Uterus (tissue), 4 donors: Measurements from ENCODE around the gene VPS26B. TPM values are rescaled to one million over a fixed set of nuclear protein-coding genes. Genes with fewer than 3 reads are reported as not detected.

Experiments
- DNase-seq, 2 donors: peaks; one replicate each; pipeline ENCODE4 v3.0.0-alpha.2; 2019 to 2020
- H3K27ac ChIP-seq, 2 donors: fragments of 200-600 bp; sonication (generic); 1 replicate in 1 of 2; 2 replicates in 1 of 2; pipeline ENCODE4 v1.5.1; 2016 to 2018
- H3K27me3 ChIP-seq, 2 donors: fragments of 200-600 bp; sonication (generic); one replicate each; pipeline ENCODE4 v1.5.1; 2018 to 2019; ENCODE audit warnings: control low read depth in 1 of 2
- H3K36me3 ChIP-seq, 2 donors: fragments of 200-600 bp; sonication (generic); one replicate each; pipeline ENCODE4 v1.5.1; 2019; ENCODE audit warnings: control low read depth in 1 of 2
- H3K4me1 ChIP-seq, 2 donors: fragments of 200-600 bp; sonication (generic); one replicate each; pipeline ENCODE4 v1.5.1; 2018 to 2019; ENCODE audit warnings: control low read depth in 1 of 2
- H3K4me3 ChIP-seq, 2 donors: fragments of 200-600 bp; sonication (generic); 1 replicate in 1 of 2; 2 replicates in 1 of 2; pipeline ENCODE4 v1.5.1; 2018 to 2019; ENCODE audit warnings: mild to moderate bottlenecking in 1 of 2
- H3K9me3 ChIP-seq, 2 donors: fragments of 200-600 bp; sonication (generic); one replicate each; pipeline ENCODE4 v1.5.1; 2019; ENCODE audit warnings: control low read depth in 1 of 2
- POLR2A ChIP-seq, 2 donors: fragments of 450-650 bp; IDR thresholded peaks; one replicate each; pipeline ENCODE4 v1.6.1; 2016; ENCODE audit warnings: antibody characterized with exemption in 2 of 2, mild to moderate bottlenecking in 1 of 2, moderate library complexity in 1 of 2
- intact Hi-C: fragments of 100-400 bp; cut with DNase I; formaldehyde crosslinking; loops from one replicate; pipeline ENCODE4 v1.15.1; 2023; ENCODE audit warnings: low total_unique reads
- total RNA-seq, 4 donors: library from RNA; depleted of rRNA in 3 of 4; stranded (reverse); fragments of >200 nt in 3 of 4; gene quantifications; one replicate each; pipeline versions ENCODE4 v1.1.0 to v1.2.4, GENCODE V29; 2014 to 2023
- TF ChIP-seq, protein P1 (sequence below), 4 experiments: fragments of 200-600 bp in 2 of 4; fragments of 450-650 bp in 2 of 4; sonication (generic) in 2 of 4; IDR thresholded peaks; one replicate each; pipeline ENCODE4 v1.5.1; 2016 to 2019; ENCODE audit warnings: antibody characterized with exemption in 4 of 4, mild to moderate bottlenecking in 2 of 4, moderate library complexity in 1 of 4
- donor health status: DM: yes; HTN: yes; CAD: no.

VPS26B gene
- total RNA-seq, 4 donors from 2014 or later, result 10.6 to 46.5 (median 39.8) TPM

DNA sequence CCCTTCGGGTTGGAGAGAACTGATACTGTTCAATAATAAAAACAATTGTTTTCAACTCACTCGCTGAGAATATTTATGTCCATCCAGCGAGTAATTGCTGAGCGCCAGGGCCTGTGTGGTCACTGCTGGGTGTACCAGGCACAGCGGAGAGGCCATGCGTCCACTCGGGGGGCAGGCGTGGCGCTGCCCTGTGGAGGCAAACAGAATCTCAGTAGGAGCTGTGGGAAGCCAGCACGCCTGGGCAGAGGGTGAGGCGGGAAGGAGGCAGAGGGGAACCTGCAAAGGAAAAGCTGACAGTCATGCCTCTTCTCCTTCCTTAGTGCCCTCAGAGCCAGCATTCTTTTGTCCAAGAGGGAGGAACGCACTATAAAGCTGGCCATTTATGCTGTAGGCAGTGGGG lies 63.1 kb downstream of the VPS26B start:
- no peak overlapping the region for H3K4me3 ChIP-seq
- TF ChIP-seq, protein P1, sequence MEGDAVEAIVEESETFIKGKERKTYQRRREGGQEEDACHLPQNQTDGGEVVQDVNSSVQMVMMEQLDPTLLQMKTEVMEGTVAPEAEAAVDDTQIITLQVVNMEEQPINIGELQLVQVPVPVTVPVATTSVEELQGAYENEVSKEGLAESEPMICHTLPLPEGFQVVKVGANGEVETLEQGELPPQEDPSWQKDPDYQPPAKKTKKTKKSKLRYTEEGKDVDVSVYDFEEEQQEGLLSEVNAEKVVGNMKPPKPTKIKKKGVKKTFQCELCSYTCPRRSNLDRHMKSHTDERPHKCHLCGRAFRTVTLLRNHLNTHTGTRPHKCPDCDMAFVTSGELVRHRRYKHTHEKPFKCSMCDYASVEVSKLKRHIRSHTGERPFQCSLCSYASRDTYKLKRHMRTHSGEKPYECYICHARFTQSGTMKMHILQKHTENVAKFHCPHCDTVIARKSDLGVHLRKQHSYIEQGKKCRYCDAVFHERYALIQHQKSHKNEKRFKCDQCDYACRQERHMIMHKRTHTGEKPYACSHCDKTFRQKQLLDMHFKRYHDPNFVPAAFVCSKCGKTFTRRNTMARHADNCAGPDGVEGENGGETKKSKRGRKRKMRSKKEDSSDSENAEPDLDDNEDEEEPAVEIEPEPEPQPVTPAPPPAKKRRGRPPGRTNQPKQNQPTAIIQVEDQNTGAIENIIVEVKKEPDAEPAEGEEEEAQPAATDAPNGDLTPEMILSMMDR (IDR thresholded peaks at IDR 0.05), result no peak
- no peak for TF ChIP-seq POLR2A (IDR thresholded peaks at IDR 0.05)
- DNase-seq, result no peak
- no peak overlapping the region for H3K27ac ChIP-seq
- H3K4me1 ChIP-seq, result no peaks in the 10 kb centered on the region
- no peaks in the 10 kb centered on the region for H3K27me3 ChIP-seq
- no peaks in the 10 kb centered on the region for H3K36me3 ChIP-seq
- H3K9me3 ChIP-seq, result no peaks in the 10 kb centered on the region
- intact Hi-C loops, result no loop called here

DNA sequence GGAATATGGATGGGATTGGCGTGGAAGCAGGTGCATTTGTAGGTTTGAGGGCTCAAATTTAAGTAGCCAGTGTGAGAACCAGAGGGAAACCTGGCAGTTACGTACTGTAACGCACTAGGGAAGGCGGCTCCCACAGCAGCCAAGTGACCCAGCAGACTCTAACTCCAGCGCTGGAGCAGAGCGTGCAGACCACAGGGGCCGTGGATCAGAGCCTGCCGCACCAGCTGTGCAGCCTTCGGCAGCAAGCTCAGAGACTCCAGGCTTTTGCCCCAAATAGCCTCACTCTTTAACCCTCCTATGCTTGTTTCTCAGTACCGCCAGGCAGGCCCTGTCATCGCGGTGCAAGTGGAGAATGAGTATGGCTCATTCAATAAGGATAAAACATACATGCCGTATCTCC lies 64.0 kb downstream of the VPS26B start:
- Histone ChIP-seq H3K4me3 (no peak overlapping the region), H3K36me3 (no peaks in the 10 kb centered on the region), H3K27me3 (no peaks in the 10 kb centered on the region), H3K27ac (no peak overlapping the region), H3K9me3 (no peaks in the 10 kb centered on the region), H3K4me1 (no peaks in the 10 kb centered on the region)
- TF ChIP-seq POLR2A (IDR thresholded peaks at IDR 0.05), result no peak
- DNase-seq, result no peak
- intact Hi-C loops, result no loop called here

DNA sequence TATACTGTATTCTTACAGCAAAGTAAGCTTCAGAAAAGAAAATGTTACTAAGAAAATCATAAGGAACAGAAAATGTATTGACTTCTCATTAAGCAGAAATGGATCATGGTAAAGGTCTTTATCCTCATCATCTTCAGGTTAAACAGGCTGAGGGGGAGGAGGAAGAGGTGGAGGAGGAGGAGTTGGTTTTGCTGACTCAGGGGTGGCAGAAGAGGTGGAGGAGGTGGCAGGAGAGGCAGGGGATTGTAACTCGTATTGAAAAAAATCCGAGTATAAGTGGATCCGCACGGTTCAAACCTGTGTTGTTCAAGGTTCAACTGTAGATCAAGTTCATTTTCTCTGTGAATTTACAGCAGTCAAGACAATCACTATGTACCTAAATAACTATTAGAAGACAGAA lies 64.7 kb downstream of the VPS26B start:
- H3K4me1 ChIP-seq, result no peaks in the 10 kb centered on the region
- TF ChIP-seq, protein P1 (IDR thresholded peaks at IDR 0.05), result no peak
- no peak for TF ChIP-seq POLR2A (IDR thresholded peaks at IDR 0.05)
- H3K9me3 ChIP-seq, result no peaks in the 10 kb centered on the region
- H3K27me3 ChIP-seq, result no peaks in the 10 kb centered on the region
- intact Hi-C loops, result no loop called here
- no peak for DNase-seq
- H3K4me3 ChIP-seq, result no peak overlapping the region
- H3K27ac ChIP-seq, result no peak overlapping the region
- H3K36me3 ChIP-seq, result no peaks in the 10 kb centered on the region

DNA sequence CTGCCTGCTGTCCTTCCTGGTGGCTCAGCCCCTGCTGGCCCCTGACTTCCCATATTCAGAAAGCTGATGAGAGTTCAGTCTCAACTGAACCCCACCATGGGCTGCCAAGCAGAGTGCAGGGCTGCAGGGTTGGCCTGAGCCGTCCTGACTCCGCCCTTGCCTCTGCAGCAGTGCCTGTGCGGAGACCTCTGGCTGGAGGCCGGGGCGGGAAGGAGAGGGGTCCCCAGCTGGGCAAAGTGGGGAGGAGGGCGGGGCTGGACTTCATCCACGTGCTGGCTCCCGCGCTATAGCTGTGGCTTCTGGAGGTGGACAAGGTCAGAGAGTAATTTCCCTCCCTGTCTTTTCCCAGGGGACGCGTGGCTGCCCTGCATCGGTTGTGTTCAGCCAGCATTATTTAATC lies 65.3 kb downstream of the VPS26B start:
- H3K4me3 ChIP-seq, result no peak overlapping the region
- TF ChIP-seq, protein P1 (IDR thresholded peaks at IDR 0.05), result no peak
- no peak for TF ChIP-seq POLR2A (IDR thresholded peaks at IDR 0.05)
- intact Hi-C loops, result no loop called here
- no peak overlapping the region for H3K27ac ChIP-seq
- H3K36me3 ChIP-seq, result no peaks in the 10 kb centered on the region
- H3K9me3 ChIP-seq, result no peaks in the 10 kb centered on the region
- H3K4me1 ChIP-seq, result no peaks in the 10 kb centered on the region
- no peak for DNase-seq
- H3K27me3 ChIP-seq, result no peaks in the 10 kb centered on the region

DNA sequence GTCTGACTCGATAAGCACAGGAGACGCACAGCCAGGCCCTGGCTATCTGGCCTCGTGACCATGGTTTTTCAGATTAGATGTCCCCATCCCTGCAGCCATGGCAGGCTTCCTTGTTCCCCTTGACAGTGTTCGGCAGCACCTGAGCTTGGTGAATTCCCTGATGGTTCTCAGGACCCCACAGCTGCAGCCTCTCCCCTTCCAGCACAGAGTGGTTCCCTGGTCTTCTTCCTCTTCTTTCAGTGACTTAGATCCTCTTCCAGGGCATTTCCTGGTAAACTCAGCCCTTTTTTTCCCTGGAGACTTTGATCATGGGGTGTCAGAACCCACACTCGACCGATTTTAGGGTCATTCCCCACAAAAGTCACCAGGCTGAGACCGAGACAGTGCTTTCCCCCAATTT lies 66.2 kb downstream of the VPS26B start:
- H3K4me3 ChIP-seq, result no peak overlapping the region
- no peaks in the 10 kb centered on the region for H3K36me3 ChIP-seq
- intact Hi-C loops, result no loop called here
- H3K27ac ChIP-seq, result no peak overlapping the region
- H3K4me1 ChIP-seq, result no peaks in the 10 kb centered on the region
- H3K9me3 ChIP-seq, result no peaks in the 10 kb centered on the region
- no peaks in the 10 kb centered on the region for H3K27me3 ChIP-seq
- DNase-seq, result no peak
- TF ChIP-seq POLR2A (IDR thresholded peaks at IDR 0.05), result no peak
- TF ChIP-seq, protein P1 (IDR thresholded peaks at IDR 0.05), result no peak

DNA sequence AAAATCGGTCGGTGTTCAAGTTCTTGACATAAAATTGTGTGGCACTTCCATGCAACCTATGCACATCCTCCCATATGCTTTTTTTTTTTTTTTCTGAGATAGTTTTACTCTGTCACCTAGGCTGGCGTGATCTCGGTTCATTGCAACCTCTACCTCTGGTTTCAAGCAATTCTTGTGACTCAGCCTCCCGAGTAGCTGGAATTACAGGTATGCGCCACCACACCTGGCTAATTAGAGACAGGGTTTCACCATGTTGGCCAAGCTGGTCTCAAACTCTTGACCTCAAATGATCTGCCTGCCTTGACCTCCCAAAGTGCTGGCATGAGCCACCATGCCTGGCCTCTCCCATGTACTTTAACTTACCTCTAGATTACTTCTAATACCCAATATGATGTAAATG lies 66.7 kb downstream of the VPS26B start:
- H3K36me3 ChIP-seq, result no peaks in the 10 kb centered on the region
- intact Hi-C loops, result no loop called here
- no peak for DNase-seq
- no peaks in the 10 kb centered on the region for H3K27me3 ChIP-seq
- H3K4me3 ChIP-seq, result no peak overlapping the region
- H3K9me3 ChIP-seq, result no peaks in the 10 kb centered on the region
- no peak for TF ChIP-seq POLR2A (IDR thresholded peaks at IDR 0.05)
- TF ChIP-seq, protein P1 (IDR thresholded peaks at IDR 0.05), result no peak
- no peak overlapping the region for H3K27ac ChIP-seq
- H3K4me1 ChIP-seq, result no peaks in the 10 kb centered on the region
